ENCODE data around the gene CP. TPM values are rescaled to one million over a fixed set of nuclear protein-coding genes. Genes with fewer than 3 reads are reported as not detected.

The CP gene
- total and polyA plus RNA-seq, 4 experiments from 2014 or later: 0.34 TPM; not detected in 3

GRCh38 chr3:149258298-149258697 is 36.7 kb upstream of the CP start:
- Mint-ChIP-seq H3K4me1 (no peaks in the 10 kb centered on the region), H3K9me3 (peaks cover 0 to 3% (median 0%) of the 10 kb centered on the region in 8 donors), H3K27me3 (peaks cover under 1 to 10% of the 10 kb centered on the region in 2 donors), H3K36me3 (no peaks in the 10 kb centered on the region), H3K4me3 (no peak overlapping the region), H3K27ac (peak overlapping the region in 1 of 7 donors; percentile 73)
- H3K9me3 ChIP-seq (ENCODE audit: control insufficient read depth in 1 of 2, low read length in 2 of 2): no peaks in the 10 kb centered on the region
- CTCF ChIA-PET (ENCODE audit: partially characterized antibody): no interaction called here
- POLR2A ChIA-PET (ENCODE audit: partially characterized antibody): no interaction called here
- no peaks in the 10 kb centered on the region for H3K27me3 ChIP-seq (ENCODE audit: insufficient read depth, low read length)
- H3K36me3 ChIP-seq (ENCODE audit: insufficient read depth, low read length): no peaks in the 10 kb centered on the region
- intact Hi-C loops (cut with micrococcal nuclease): no loop called here
- no peaks in the 10 kb centered on the region for H3K4me1 ChIP-seq (ENCODE audit: insufficient read depth, low read length)
- no peak overlapping the region for H3K27ac ChIP-seq (ENCODE audit: low read depth, low read length)
- DNase-seq: no peak
- no peak overlapping the region for H3K4me3 ChIP-seq (ENCODE audit: low read length in 2 of 2)

GRCh38 chr3:149252272-149252671 is 30.6 kb upstream of the CP start:
- H3K36me3 ChIP-seq (ENCODE audit: insufficient read depth, low read length): no peaks in the 10 kb centered on the region
- H3K4me1 ChIP-seq (ENCODE audit: insufficient read depth, low read length): no peaks in the 10 kb centered on the region
- ChIA-PET POLR2A (ENCODE audit: partially characterized antibody) (no interaction called here), CTCF (ENCODE audit: partially characterized antibody) (no interaction called here)
- H3K36me3 Mint-ChIP-seq: no peaks in the 10 kb centered on the region
- peaks cover 0 to 3% (median 0%) of the 10 kb centered on the region in 8 donors for H3K9me3 Mint-ChIP-seq
- intact Hi-C loops (cut with micrococcal nuclease): loop anchor here (1.0 kb wide), 1 partner anchor 8 kb away; no protein-coding TSS in a partner anchor
- H3K27me3 Mint-ChIP-seq: peaks cover 15 to 19% of the 10 kb centered on the region in 2 donors
- no peak overlapping the region for H3K4me3 Mint-ChIP-seq
- no peaks in the 10 kb centered on the region for H3K9me3 ChIP-seq (ENCODE audit: control insufficient read depth in 1 of 2, low read length in 2 of 2)
- H3K27ac Mint-ChIP-seq: no peak overlapping the region
- H3K4me1 Mint-ChIP-seq: no peaks in the 10 kb centered on the region
- DNase-seq: no peak
- no peak overlapping the region for H3K27ac ChIP-seq (ENCODE audit: low read depth, low read length)
- no peak overlapping the region for H3K4me3 ChIP-seq (ENCODE audit: low read length in 2 of 2)
- H3K27me3 ChIP-seq (ENCODE audit: insufficient read depth, low read length): no peaks in the 10 kb centered on the region

GRCh38 chr3:149251186-149251585 is 29.6 kb upstream of the CP start:
- no peaks in the 10 kb centered on the region for H3K36me3 ChIP-seq (ENCODE audit: insufficient read depth, low read length)
- peaks cover 0 to 2% (median 0%) of the 10 kb centered on the region in 8 donors for H3K9me3 Mint-ChIP-seq
- no peak for DNase-seq
- CTCF ChIA-PET (ENCODE audit: partially characterized antibody): interaction anchor here (0.7 to 1.9 kb wide), 2 partner anchors 14 to 131 kb away, joined by 3 to 6 read pairs; no protein-coding TSS in a partner anchor
- intact Hi-C loops (cut with micrococcal nuclease): no loop called here
- H3K27me3 ChIP-seq (ENCODE audit: insufficient read depth, low read length): no peaks in the 10 kb centered on the region
- H3K9me3 ChIP-seq (ENCODE audit: control insufficient read depth in 1 of 2, low read length in 2 of 2): no peaks in the 10 kb centered on the region
- H3K4me1 Mint-ChIP-seq: no peaks in the 10 kb centered on the region
- H3K4me3 Mint-ChIP-seq: no peak overlapping the region
- H3K4me3 ChIP-seq (ENCODE audit: low read length in 2 of 2): no peak overlapping the region
- no peaks in the 10 kb centered on the region for H3K36me3 Mint-ChIP-seq
- H3K27ac Mint-ChIP-seq: no peak overlapping the region
- POLR2A ChIA-PET (ENCODE audit: partially characterized antibody): no interaction called here
- peaks cover 15 to 19% of the 10 kb centered on the region in 2 donors for H3K27me3 Mint-ChIP-seq
- no peak overlapping the region for H3K27ac ChIP-seq (ENCODE audit: low read depth, low read length)
- no peaks in the 10 kb centered on the region for H3K4me1 ChIP-seq (ENCODE audit: insufficient read depth, low read length)

GRCh38 chr3:149247929-149248691 is 26.5 kb upstream of the CP start:
- Histone ChIP-seq H3K27ac (ENCODE audit: low read depth, low read length) (no peak overlapping the region), H3K9me3 (ENCODE audit: control insufficient read depth in 1 of 2, low read length in 2 of 2) (no peaks in the 10 kb centered on the region), H3K36me3 (ENCODE audit: insufficient read depth, low read length) (no peaks in the 10 kb centered on the region), H3K27me3 (ENCODE audit: insufficient read depth, low read length) (no peaks in the 10 kb centered on the region), H3K4me3 (ENCODE audit: low read length in 2 of 2) (no peak overlapping the region), H3K4me1 (ENCODE audit: insufficient read depth, low read length) (no peaks in the 10 kb centered on the region)
- no peak for DNase-seq
- peaks cover 0 to 6% (median 6%) of the 10 kb centered on the region in 4 donors for H3K4me1 Mint-ChIP-seq
- H3K4me3 Mint-ChIP-seq: no peak overlapping the region
- H3K27ac Mint-ChIP-seq: no peak overlapping the region
- ChIA-PET POLR2A (ENCODE audit: partially characterized antibody) (no interaction called here), CTCF (ENCODE audit: partially characterized antibody) (no interaction called here)
- no peaks in the 10 kb centered on the region for H3K36me3 Mint-ChIP-seq
- H3K9me3 Mint-ChIP-seq: peaks cover 0 to 2% (median 0%) of the 10 kb centered on the region in 8 donors
- H3K27me3 Mint-ChIP-seq: peaks cover 8 to 14% of the 10 kb centered on the region in 2 donors
- intact Hi-C loops (cut with micrococcal nuclease): no loop called here

- Histone ChIP-seq H3K27me3 (ENCODE audit: insufficient read depth, low read length) (no peaks in the 10 kb centered on the region), H3K4me1 (ENCODE audit: insufficient read depth, low read length) (no peaks in the 10 kb centered on the region), H3K4me3 (ENCODE audit: low read length in 2 of 2) (no peak overlapping the region), H3K36me3 (ENCODE audit: insufficient read depth, low read length) (no peaks in the 10 kb centered on the region), H3K27ac (ENCODE audit: low read depth, low read length) (no peak overlapping the region), H3K9me3 (ENCODE audit: control insufficient read depth in 1 of 2, low read length in 2 of 2) (no peaks in the 10 kb centered on the region)
- no peaks in the 10 kb centered on the region for H3K36me3 Mint-ChIP-seq
- H3K4me3 Mint-ChIP-seq: no peak overlapping the region
- H3K27ac Mint-ChIP-seq: no peak overlapping the region
- CTCF ChIA-PET (ENCODE audit: partially characterized antibody): no interaction called here
- no peaks in the 10 kb centered on the region for H3K9me3 Mint-ChIP-seq
- DNase-seq: no peak
- H3K4me1 Mint-ChIP-seq: peaks cover 0 to 6% (median 6%) of the 10 kb centered on the region in 4 donors
- intact Hi-C loops (cut with micrococcal nuclease): no loop called here
- H3K27me3 Mint-ChIP-seq: peaks cover 7 to 11% of the 10 kb centered on the region in 2 donors
- POLR2A ChIA-PET (ENCODE audit: partially characterized antibody): no interaction called here
Observed at GRCh38 chr3:149247008-149247710, 25.5 kb upstream of the CP start.

- Histone ChIP-seq H3K9me3 (ENCODE audit: control insufficient read depth in 1 of 2, low read length in 2 of 2) (no peaks in the 10 kb centered on the region), H3K4me3 (ENCODE audit: low read length in 2 of 2) (no peak overlapping the region), H3K4me1 (ENCODE audit: insufficient read depth, low read length) (no peaks in the 10 kb centered on the region), H3K27me3 (ENCODE audit: insufficient read depth, low read length) (no peaks in the 10 kb centered on the region), H3K36me3 (ENCODE audit: insufficient read depth, low read length) (no peaks in the 10 kb centered on the region), H3K27ac (ENCODE audit: low read depth, low read length) (no peak overlapping the region)
- Mint-ChIP-seq H3K4me1 (peaks cover 0 to 6% (median 6%) of the 10 kb centered on the region in 4 donors), H3K27ac (peak overlapping the region in 1 of 7 donors; percentile 39), H3K27me3 (peaks cover 7 to 10% of the 10 kb centered on the region in 2 donors), H3K36me3 (no peaks in the 10 kb centered on the region), H3K4me3 (peak overlapping the region in 5 of 8 donors; percentile 5 to 56 (median 24)), H3K9me3 (no peaks in the 10 kb centered on the region)
- intact Hi-C loops (cut with micrococcal nuclease): no loop called here
- no peak for DNase-seq
- CTCF ChIA-PET (ENCODE audit: partially characterized antibody): interaction anchor here (1.3 kb wide), 1 partner anchor 13 kb away, joined by 3 read pairs; no protein-coding TSS in a partner anchor
- POLR2A ChIA-PET (ENCODE audit: partially characterized antibody): no interaction called here
Observed at GRCh38 chr3:149245738-149246451, 24.3 kb upstream of the CP start.

GRCh38 chr3:149243540-149243939 is 21.9 kb upstream of the CP start:
- H3K4me3 ChIP-seq (ENCODE audit: low read length in 2 of 2): no peak overlapping the region
- H3K4me1 Mint-ChIP-seq: peaks cover 0 to 6% (median 6%) of the 10 kb centered on the region in 4 donors
- H3K27me3 Mint-ChIP-seq: peaks cover 0 to 5% of the 10 kb centered on the region in 2 donors
- H3K9me3 Mint-ChIP-seq: no peaks in the 10 kb centered on the region
- H3K9me3 ChIP-seq (ENCODE audit: control insufficient read depth in 1 of 2, low read length in 2 of 2): no peaks in the 10 kb centered on the region
- ChIA-PET CTCF (ENCODE audit: partially characterized antibody) (no interaction called here), POLR2A (ENCODE audit: partially characterized antibody) (no interaction called here)
- no peak for DNase-seq
- intact Hi-C loops (cut with micrococcal nuclease): no loop called here
- H3K36me3 ChIP-seq (ENCODE audit: insufficient read depth, low read length): no peaks in the 10 kb centered on the region
- no peaks in the 10 kb centered on the region for H3K27me3 ChIP-seq (ENCODE audit: insufficient read depth, low read length)
- no peak overlapping the region for H3K27ac ChIP-seq (ENCODE audit: low read depth, low read length)
- H3K4me1 ChIP-seq (ENCODE audit: insufficient read depth, low read length): no peaks in the 10 kb centered on the region
- H3K4me3 Mint-ChIP-seq: no peak overlapping the region
- no peaks in the 10 kb centered on the region for H3K36me3 Mint-ChIP-seq
- no peak overlapping the region for H3K27ac Mint-ChIP-seq
